ENCODE measurements around the gene ZSWIM8.
"Not testable (repeated sequence)": the region's sequence is repeated elsewhere in the genome, so short reads cannot be mapped to it uniquely, and the experiment has no call there.

The ZSWIM8 gene

GRCh38 chr10:73828161-73828560 lies 42.8 kb downstream of the ZSWIM8 start:
- H3K4me3 ChIP-seq (ENCODE audit: low read length): no peak overlapping the region
- H3K9me2 ChIP-seq (replicated peaks; ENCODE audit: insufficient read depth, low read length): no peaks in the 10 kb centered on the region
- no peak overlapping the region for H2AFZ ChIP-seq (ENCODE audit: low read length)
- no peaks in the 10 kb centered on the region for H4K20me1 ChIP-seq (ENCODE audit: insufficient read depth, low read length)
- H3K79me2 ChIP-seq (ENCODE audit: low read length): no peaks in the 10 kb centered on the region
- H3K27me3 ChIP-seq (replicated peaks; ENCODE audit: insufficient read depth, low read length): no peaks in the 10 kb centered on the region
- H3K27ac ChIP-seq (ENCODE audit: low read length): no peak overlapping the region
- H3K9me3 ChIP-seq (replicated peaks; ENCODE audit: insufficient read depth, low read length): no peaks in the 10 kb centered on the region
- no peaks in the 10 kb centered on the region for H3F3A ChIP-seq (ENCODE audit: insufficient read depth, low read length)
- TF ChIP-seq CTCF (IDR thresholded peaks at IDR 0.05; ENCODE audit: low read length) (no peak), EZH2 (optimal IDR thresholded peaks at IDR 0.05; ENCODE audit: low read depth, low read length) (no peak), EZH2phosphoT487 (IDR thresholded peaks at IDR 0.05; ENCODE audit: low read length) (no peak)
- H3K36me3 ChIP-seq (replicated peaks; ENCODE audit: insufficient read depth, low read length): no peaks in the 10 kb centered on the region
- H3K4me2 ChIP-seq (ENCODE audit: low read depth, low read length): no peak overlapping the region
- DNase-seq: no peak
- no peak overlapping the region for H3K9ac ChIP-seq (ENCODE audit: low read length)
- H3K4me1 ChIP-seq (ENCODE audit: low read length): no peaks in the 10 kb centered on the region

GRCh38 chr10:73829090-73829489 lies 43.7 kb downstream of the ZSWIM8 start:
- not testable (repeated sequence) for H3K9me3 ChIP-seq (replicated peaks; ENCODE audit: insufficient read depth, low read length); H3K9ac ChIP-seq (ENCODE audit: low read length); H3K9me2 ChIP-seq (replicated peaks; ENCODE audit: insufficient read depth, low read length); H3K4me1 ChIP-seq (ENCODE audit: low read length); H3K4me2 ChIP-seq (ENCODE audit: low read depth, low read length); H3K4me3 ChIP-seq (ENCODE audit: low read length); H3K27me3 ChIP-seq (replicated peaks; ENCODE audit: insufficient read depth, low read length); H3K79me2 ChIP-seq (ENCODE audit: low read length); H2AFZ ChIP-seq (ENCODE audit: low read length); H4K20me1 ChIP-seq (ENCODE audit: insufficient read depth, low read length); H3K36me3 ChIP-seq (replicated peaks; ENCODE audit: insufficient read depth, low read length); DNase-seq; H3F3A ChIP-seq (ENCODE audit: insufficient read depth, low read length); H3K27ac ChIP-seq (ENCODE audit: low read length)

GRCh38 chr10:73836427-73836980 lies 51.1 kb downstream of the ZSWIM8 start:
- H3K4me1 ChIP-seq (ENCODE audit: low read length): no peaks in the 10 kb centered on the region
- H3K4me3 ChIP-seq (ENCODE audit: low read length): no peak overlapping the region
- no peak for DNase-seq
- no peak overlapping the region for H3K27ac ChIP-seq (ENCODE audit: low read length)
- no peak overlapping the region for H3K9ac ChIP-seq (ENCODE audit: low read length)
- H3K9me3 ChIP-seq (replicated peaks; ENCODE audit: insufficient read depth, low read length): no peaks in the 10 kb centered on the region
- no peaks in the 10 kb centered on the region for H3F3A ChIP-seq (ENCODE audit: insufficient read depth, low read length)
- H3K36me3 ChIP-seq (replicated peaks; ENCODE audit: insufficient read depth, low read length): no peaks in the 10 kb centered on the region
- no peaks in the 10 kb centered on the region for H3K27me3 ChIP-seq (replicated peaks; ENCODE audit: insufficient read depth, low read length)
- H2AFZ ChIP-seq (ENCODE audit: low read length): no peak overlapping the region
- no peak overlapping the region for H3K4me2 ChIP-seq (ENCODE audit: low read depth, low read length)
- H4K20me1 ChIP-seq (ENCODE audit: insufficient read depth, low read length): no peaks in the 10 kb centered on the region
- no peaks in the 10 kb centered on the region for H3K9me2 ChIP-seq (replicated peaks; ENCODE audit: insufficient read depth, low read length)
- no peaks in the 10 kb centered on the region for H3K79me2 ChIP-seq (ENCODE audit: low read length)
- TF ChIP-seq CTCF (IDR thresholded peaks at IDR 0.05; ENCODE audit: low read length) (no peak), EZH2 (optimal IDR thresholded peaks at IDR 0.05; ENCODE audit: low read depth, low read length) (no peak), EZH2phosphoT487 (IDR thresholded peaks at IDR 0.05; ENCODE audit: low read length) (no peak)

GRCh38 chr10:73837072-73837471 lies 51.7 kb downstream of the ZSWIM8 start:
- Histone ChIP-seq H3K4me2 (ENCODE audit: low read depth, low read length) (no peak overlapping the region), H3K9me3 (replicated peaks; ENCODE audit: insufficient read depth, low read length) (no peaks in the 10 kb centered on the region), H3F3A (ENCODE audit: insufficient read depth, low read length) (no peaks in the 10 kb centered on the region), H4K20me1 (ENCODE audit: insufficient read depth, low read length) (no peaks in the 10 kb centered on the region), H3K79me2 (ENCODE audit: low read length) (no peaks in the 10 kb centered on the region), H3K4me1 (ENCODE audit: low read length) (no peaks in the 10 kb centered on the region), H3K9me2 (replicated peaks; ENCODE audit: insufficient read depth, low read length) (no peaks in the 10 kb centered on the region), H3K4me3 (ENCODE audit: low read length) (no peak overlapping the region), H3K36me3 (replicated peaks; ENCODE audit: insufficient read depth, low read length) (no peaks in the 10 kb centered on the region), H3K9ac (ENCODE audit: low read length) (no peak overlapping the region), H3K27ac (ENCODE audit: low read length) (no peak overlapping the region), H2AFZ (ENCODE audit: low read length) (no peak overlapping the region), H3K27me3 (replicated peaks; ENCODE audit: insufficient read depth, low read length) (no peaks in the 10 kb centered on the region)
- TF ChIP-seq EZH2phosphoT487 (IDR thresholded peaks at IDR 0.05; ENCODE audit: low read length) (no peak), CTCF (IDR thresholded peaks at IDR 0.05; ENCODE audit: low read length) (no peak), EZH2 (optimal IDR thresholded peaks at IDR 0.05; ENCODE audit: low read depth, low read length) (no peak)
- no peak for DNase-seq

Measured in MM.1S (cell line).